ENCODE results near the gene KCNMA1. TPM values are rescaled to one million over a fixed set of nuclear protein-coding genes. Genes with fewer than 3 reads are reported as not detected.

KCNMA1 gene
- total RNA-seq, 1 donor from 2014 or later, result not detected

- H3K36me3 Mint-ChIP-seq (ENCODE audit: low read depth), result no peaks in the 10 kb centered on the region
- no peaks in the 10 kb centered on the region for H3K4me1 Mint-ChIP-seq
- intact Hi-C loops (cut with micrococcal nuclease), result no loop called here
- no peak overlapping the region for H3K4me3 Mint-ChIP-seq
- no peaks in the 10 kb centered on the region for H3K9me3 Mint-ChIP-seq
- no peaks in the 10 kb centered on the region for H3K27me3 Mint-ChIP-seq
- H3K27ac Mint-ChIP-seq, result no peak overlapping the region
- no peak for DNase-seq
These were observed 345.8 kb downstream of the KCNMA1 start for GRCh38 chr10:77291596-77292505.

GRCh38 chr10:77290528-77291155 is 347.0 kb downstream of the KCNMA1 start:
- Mint-ChIP-seq H3K27me3 (no peaks in the 10 kb centered on the region), H3K4me3 (no peak overlapping the region), H3K9me3 (no peaks in the 10 kb centered on the region), H3K36me3 (ENCODE audit: low read depth) (no peaks in the 10 kb centered on the region), H3K4me1 (no peaks in the 10 kb centered on the region), H3K27ac (no peak overlapping the region)
- DNase-seq, result no peak
- intact Hi-C loops (cut with micrococcal nuclease), result no loop called here

- no peak for DNase-seq
- no peaks in the 10 kb centered on the region for H3K27me3 Mint-ChIP-seq
- H3K9me3 Mint-ChIP-seq, result no peaks in the 10 kb centered on the region
- intact Hi-C loops (cut with micrococcal nuclease), result no loop called here
- no peak overlapping the region for H3K4me3 Mint-ChIP-seq
- H3K27ac Mint-ChIP-seq, result no peak overlapping the region
- H3K4me1 Mint-ChIP-seq, result no peaks in the 10 kb centered on the region
- no peaks in the 10 kb centered on the region for H3K36me3 Mint-ChIP-seq (ENCODE audit: low read depth)
These were observed 347.8 kb downstream of the KCNMA1 start for GRCh38 chr10:77289790-77290189.

- no peak for DNase-seq
- H3K4me3 Mint-ChIP-seq, result no peak overlapping the region
- intact Hi-C loops (cut with micrococcal nuclease), result no loop called here
- H3K9me3 Mint-ChIP-seq, result no peaks in the 10 kb centered on the region
- no peak overlapping the region for H3K27ac Mint-ChIP-seq
- no peaks in the 10 kb centered on the region for H3K4me1 Mint-ChIP-seq
- H3K36me3 Mint-ChIP-seq (ENCODE audit: low read depth), result no peaks in the 10 kb centered on the region
- H3K27me3 Mint-ChIP-seq, result no peaks in the 10 kb centered on the region
These were observed 348.5 kb downstream of the KCNMA1 start for GRCh38 chr10:77289027-77289501.

GRCh38 chr10:77287647-77288120 is 349.9 kb downstream of the KCNMA1 start:
- intact Hi-C loops (cut with micrococcal nuclease), result no loop called here
- Mint-ChIP-seq H3K27ac (no peak overlapping the region), H3K4me3 (no peak overlapping the region), H3K9me3 (no peaks in the 10 kb centered on the region), H3K27me3 (no peaks in the 10 kb centered on the region), H3K36me3 (ENCODE audit: low read depth) (no peaks in the 10 kb centered on the region), H3K4me1 (no peaks in the 10 kb centered on the region)
- no peak for DNase-seq

GRCh38 chr10:77286531-77287508 is 350.8 kb downstream of the KCNMA1 start:
- intact Hi-C loops (cut with micrococcal nuclease), result no loop called here
- H3K4me3 Mint-ChIP-seq, result no peak overlapping the region
- no peaks in the 10 kb centered on the region for H3K9me3 Mint-ChIP-seq

GRCh38 chr10:77285529-77286182 is 352.0 kb downstream of the KCNMA1 start:
- Mint-ChIP-seq H3K27me3 (peaks cover 3% of the 10 kb centered on the region), H3K9me3 (no peaks in the 10 kb centered on the region), H3K36me3 (ENCODE audit: low read depth) (no peaks in the 10 kb centered on the region), H3K27ac (no peak overlapping the region), H3K4me3 (no peak overlapping the region), H3K4me1 (no peaks in the 10 kb centered on the region)
- no peak for DNase-seq
- intact Hi-C loops (cut with micrococcal nuclease), result no loop called here

More at GRCh38 chr10:77286531-77287508, 350.8 kb downstream of the KCNMA1 start:
- Mint-ChIP-seq H3K27ac (no peak overlapping the region), H3K36me3 (ENCODE audit: low read depth) (no peaks in the 10 kb centered on the region), H3K4me1 (no peaks in the 10 kb centered on the region), H3K27me3 (no peaks in the 10 kb centered on the region)
- DNase-seq, result no peak

- Mint-ChIP-seq H3K27me3 (peaks cover 5% of the 10 kb centered on the region), H3K9me3 (no peaks in the 10 kb centered on the region)
These were observed 352.8 kb downstream of the KCNMA1 start for GRCh38 chr10:77284797-77285196.

GRCh38 chr10:77283326-77283725 is 354.3 kb downstream of the KCNMA1 start:
- Mint-ChIP-seq H3K27me3 (peaks cover 7% of the 10 kb centered on the region), H3K4me1 (no peaks in the 10 kb centered on the region), H3K4me3 (no peak overlapping the region), H3K27ac (no peak overlapping the region), H3K36me3 (ENCODE audit: low read depth) (no peaks in the 10 kb centered on the region), H3K9me3 (no peaks in the 10 kb centered on the region)
- intact Hi-C loops (cut with micrococcal nuclease), result no loop called here
- no peak for DNase-seq

More at GRCh38 chr10:77284797-77285196, 352.8 kb downstream of the KCNMA1 start:
- Mint-ChIP-seq H3K4me1 (no peaks in the 10 kb centered on the region), H3K27ac (no peak overlapping the region), H3K36me3 (ENCODE audit: low read depth) (no peaks in the 10 kb centered on the region), H3K4me3 (no peak overlapping the region)
- intact Hi-C loops (cut with micrococcal nuclease), result no loop called here
- no peak for DNase-seq

- intact Hi-C loops (cut with micrococcal nuclease), result no loop called here
- Mint-ChIP-seq H3K27me3 (peaks cover 7% of the 10 kb centered on the region), H3K9me3 (no peaks in the 10 kb centered on the region), H3K27ac (no peak overlapping the region), H3K36me3 (ENCODE audit: low read depth) (no peaks in the 10 kb centered on the region), H3K4me3 (no peak overlapping the region), H3K4me1 (no peaks in the 10 kb centered on the region)
- no peak for DNase-seq
These were observed 355.4 kb downstream of the KCNMA1 start for GRCh38 chr10:77282163-77282562.

GRCh38 chr10:77281719-77282118 is 355.9 kb downstream of the KCNMA1 start:
- no peaks in the 10 kb centered on the region for H3K4me1 Mint-ChIP-seq
- no peak for DNase-seq
- H3K27ac Mint-ChIP-seq, result no peak overlapping the region
- no peaks in the 10 kb centered on the region for H3K9me3 Mint-ChIP-seq
- intact Hi-C loops (cut with micrococcal nuclease), result no loop called here
- no peak overlapping the region for H3K4me3 Mint-ChIP-seq
- no peaks in the 10 kb centered on the region for H3K36me3 Mint-ChIP-seq (ENCODE audit: low read depth)
- H3K27me3 Mint-ChIP-seq, result peaks cover 7% of the 10 kb centered on the region

- Mint-ChIP-seq H3K4me3 (no peak overlapping the region), H3K4me1 (no peaks in the 10 kb centered on the region), H3K27me3 (peaks cover 7% of the 10 kb centered on the region), H3K36me3 (ENCODE audit: low read depth) (no peaks in the 10 kb centered on the region), H3K9me3 (no peaks in the 10 kb centered on the region), H3K27ac (no peak overlapping the region)
- no peak for DNase-seq
- intact Hi-C loops (cut with micrococcal nuclease), result no loop called here
These were observed 358.4 kb downstream of the KCNMA1 start for GRCh38 chr10:77279207-77279606.
